LNCaP clone FGC (cell line): ENCODE measurements around the gene POLR1G.

Source experiments
- DNase-seq: peaks from one replicate; pipeline ENCODE4 v3.0.0-alpha.2; 2011; ENCODE audit warnings: low read depth
- H3K4me3 ChIP-seq: 2 replicates; pipeline ENCODE4 v1.5.1; 2011; ENCODE audit warnings: mild to moderate bottlenecking, low read depth, low read length, control low read depth
- CTCF ChIP-seq: IDR thresholded peaks from 2 replicates; pipeline ENCODE4 v1.5.1; 2012; ENCODE audit warnings: mild to moderate bottlenecking; ENCODE audit not compliant: control insufficient read depth, insufficient read depth; ENCODE audit errors: extremely low read depth

Gene POLR1G

DNA sequence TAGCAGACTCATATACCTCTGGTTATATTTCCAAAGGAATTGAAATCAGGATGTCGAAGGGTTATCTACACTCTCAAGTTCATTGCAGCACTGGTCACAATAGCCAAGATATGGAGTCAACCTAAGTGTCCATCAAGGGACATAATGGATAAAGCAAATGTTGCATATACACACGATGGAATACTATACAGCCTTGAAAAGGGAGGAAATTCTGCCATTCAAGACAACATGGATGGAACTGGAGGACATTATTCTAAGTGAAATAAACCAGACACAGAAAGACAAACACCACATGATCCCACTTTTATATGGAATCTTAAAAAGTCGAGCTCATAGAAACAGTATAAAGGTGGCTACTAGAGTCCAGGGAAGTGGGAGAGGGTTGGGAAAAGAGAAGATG lies 30.9 kb downstream of the POLR1G start:
- H3K4me3 ChIP-seq, result no peak overlapping the region
- TF ChIP-seq CTCF, result no peak
- no peak for DNase-seq

DNA sequence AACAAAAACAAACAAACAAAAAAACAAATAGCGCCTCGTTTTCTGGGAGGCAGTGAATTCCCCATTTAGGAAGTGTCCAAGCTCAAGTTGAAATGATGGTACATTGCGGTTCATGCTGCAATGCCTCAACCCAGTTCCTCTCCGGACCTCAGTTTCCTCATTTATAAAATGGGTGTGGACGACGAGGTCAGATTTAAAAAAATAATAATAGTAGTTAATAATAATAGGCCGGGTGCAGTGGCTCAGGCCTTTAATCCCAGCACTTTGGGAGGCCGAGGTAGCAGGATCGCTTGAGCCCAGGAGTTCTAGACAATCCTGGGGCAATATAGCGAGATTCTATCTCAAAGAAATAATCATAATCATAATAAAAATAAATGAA lies 32.7 kb downstream of the POLR1G start:
- no peak for DNase-seq
- H3K4me3 ChIP-seq, result peak overlapping the region; percentile 50
- no peak for TF ChIP-seq CTCF

GRCh38 chr19:45439569-45440258 lies 33.3 kb downstream of the POLR1G start:
- peak; percentile 51 for TF ChIP-seq CTCF
- peak overlapping the region; percentile 50 for H3K4me3 ChIP-seq
- no peak for DNase-seq

DNA sequence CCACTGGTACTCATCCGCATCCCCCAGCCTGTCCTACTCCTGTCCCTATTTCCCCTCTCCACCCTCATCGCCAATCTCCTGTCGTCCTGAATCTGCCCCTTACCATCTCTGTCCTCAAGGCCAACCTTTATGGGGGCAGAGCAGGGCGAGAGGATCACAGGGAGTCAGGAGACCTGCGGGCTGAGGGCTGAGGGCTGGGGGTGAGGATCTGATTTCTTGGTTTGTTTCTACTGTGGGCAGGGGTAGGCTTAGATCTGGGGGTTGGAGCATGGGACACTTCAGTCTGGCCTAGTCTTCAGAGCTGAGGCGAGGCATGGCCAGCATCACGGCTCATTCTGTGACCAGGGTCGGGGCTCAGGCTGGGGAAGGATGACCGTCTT lies 33.8 kb downstream of the POLR1G start:
- H3K4me3 ChIP-seq, result peak overlapping the region; percentile 50
- no peak for TF ChIP-seq CTCF
- DNase-seq, result no peak

DNA sequence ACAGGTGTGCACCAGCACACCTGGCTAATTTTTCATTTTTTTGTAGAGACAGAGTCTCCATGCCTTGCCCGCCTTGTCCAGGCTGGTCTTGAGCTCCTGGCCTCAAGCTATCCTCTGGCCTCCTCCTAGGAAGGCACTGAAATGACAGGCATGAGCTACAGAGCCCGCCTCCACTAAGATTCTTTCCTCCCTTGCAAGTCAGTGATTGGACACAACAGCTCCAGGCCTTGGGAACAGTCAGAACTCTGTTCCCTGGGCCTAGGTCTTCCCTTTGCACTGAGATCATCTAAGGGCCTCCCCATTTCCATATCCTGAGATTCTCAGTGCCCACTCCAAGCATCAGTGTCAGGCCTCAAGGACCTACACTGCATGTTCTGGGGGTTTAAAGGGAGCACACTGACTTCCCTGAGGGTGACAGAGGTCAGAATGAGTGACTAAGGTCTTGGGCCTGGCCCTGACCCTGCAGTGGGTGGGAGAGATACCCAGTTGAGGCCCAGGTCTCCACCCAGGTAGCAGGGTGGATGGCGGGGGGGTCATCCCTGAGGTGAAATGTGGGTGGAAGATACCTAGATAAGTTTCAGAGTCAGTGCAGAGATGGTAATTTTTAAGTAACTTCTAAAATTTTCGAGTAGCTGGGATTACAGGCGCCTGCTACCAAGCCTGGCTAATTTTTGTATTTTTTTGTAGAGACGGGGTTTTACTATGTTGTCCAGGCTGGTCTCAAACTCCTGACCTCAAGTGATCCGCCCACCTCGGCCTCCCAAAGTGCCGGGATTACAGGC lies 34.6 kb downstream of the POLR1G start:
- no peak overlapping the region for H3K4me3 ChIP-seq
- TF ChIP-seq CTCF, result no peak
- no peak for DNase-seq

- DNase-seq, result no peak
- TF ChIP-seq CTCF, result no peak
- no peak overlapping the region for H3K4me3 ChIP-seq
Measured at GRCh38 chr19:45442408-45442777, 35.9 kb downstream of the POLR1G start.
